ENCODE measurements around the gene MAP3K14.

DNA sequence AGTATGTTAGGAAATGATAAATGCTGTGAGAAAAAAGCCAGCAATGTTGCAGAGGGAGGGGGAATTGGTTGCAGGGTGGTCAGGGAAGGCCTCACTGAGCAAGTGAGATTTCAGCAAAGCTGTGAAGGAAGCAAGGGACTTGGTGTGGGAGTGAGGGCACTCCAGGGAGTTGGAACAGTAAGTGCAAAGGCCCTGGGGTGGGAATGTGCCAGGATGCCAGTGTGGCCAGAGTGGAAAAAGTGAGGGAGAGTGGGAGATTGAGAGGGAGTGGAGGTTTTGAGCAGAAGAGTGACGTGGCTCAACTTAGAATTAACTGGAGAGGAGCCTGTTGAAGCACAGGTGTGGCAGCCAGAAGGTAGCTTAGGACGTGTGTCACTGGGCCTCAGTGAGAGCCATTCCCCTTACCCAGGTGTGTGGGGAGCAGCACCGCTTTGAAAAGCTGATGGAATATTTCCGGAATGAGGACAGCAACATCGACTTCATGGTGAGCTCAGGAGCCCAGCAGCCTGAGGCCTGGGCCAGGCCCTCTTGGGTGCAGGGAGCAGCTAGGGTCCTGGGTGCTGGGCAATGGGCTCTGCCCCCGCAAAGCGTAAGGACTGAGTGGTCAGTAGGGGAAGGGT lies 78.6 kb downstream of the MAP3K14 start:
- TF ChIP-seq CTCF (conservative IDR thresholded peaks at IDR 0.05 in 1 of 2, IDR thresholded peaks at IDR 0.05 in 1 of 2; ENCODE audit: low read depth in 1 of 2, low read length in 2 of 2) (no peak), EZH2 (IDR thresholded peaks at IDR 0.05; ENCODE audit: low read length, missing control alignments) (no peak)
